AG04450 (cell line): ENCODE results near the gene CNOT6. TPM values are rescaled to one million over a fixed set of nuclear protein-coding genes. Genes with fewer than 3 reads are reported as not detected.

Source experiments
- CTCF ChIA-PET: fragments of 300-600, 350-600 bp; formaldehyde crosslinking; extraction: SDS; loops from one replicate; lab custom pipeline; 2022; ENCODE audit warnings: antibody characterized with exemption, inconsistent platforms; lab: Charles Lee
- POLR2A ChIA-PET: fragments of 350-600 bp; formaldehyde crosslinking; extraction: SDS; loops from one replicate; lab custom pipeline; 2021; ENCODE audit warnings: antibody characterized with exemption, inconsistent platforms; lab: Yijun Ruan, JAX
- DNase-seq: peaks from one replicate; pipeline ENCODE4 v3.0.0-alpha.2; 2011; ENCODE audit warnings: low read depth, low spot score
- H3K27ac ChIP-seq: one replicate; pipeline ENCODE4 v1.5.1; 2012; ENCODE audit warnings: low read depth, low read length, control low read depth
- H3K27me3 ChIP-seq: one replicate; pipeline ENCODE4 v1.6.0; 2012; ENCODE audit warnings: low read length; ENCODE audit not compliant: control insufficient read depth, insufficient read depth
- H3K4me3 ChIP-seq: 2 replicates; pipeline ENCODE4 v1.5.1; 2011; ENCODE audit warnings: mild to moderate bottlenecking, low read depth, low read length, control low read depth
- H3K9me3 ChIP-seq: 2 replicates; pipeline ENCODE4 v1.5.1; 2012; ENCODE audit warnings: low read length; ENCODE audit not compliant: control insufficient read depth, insufficient read depth
- polyA plus RNA-seq: library from polyadenylated mRNA; depleted of rRNA; stranded (reverse); fragments of >200 nt; gene quantifications from 2 replicates; pipeline ENCODE4 v1.2.3, GENCODE V29; 2011
- TF ChIP-seq, protein P1 (sequence below): IDR thresholded peaks from 2 replicates; pipeline ENCODE4 v1.5.1; 2011; ENCODE audit warnings: low read depth, low read length, control low read depth, inconsistent platforms

Gene CNOT6
- polyA plus RNA-seq, 1 experiment = 21.5 TPM

DNA sequence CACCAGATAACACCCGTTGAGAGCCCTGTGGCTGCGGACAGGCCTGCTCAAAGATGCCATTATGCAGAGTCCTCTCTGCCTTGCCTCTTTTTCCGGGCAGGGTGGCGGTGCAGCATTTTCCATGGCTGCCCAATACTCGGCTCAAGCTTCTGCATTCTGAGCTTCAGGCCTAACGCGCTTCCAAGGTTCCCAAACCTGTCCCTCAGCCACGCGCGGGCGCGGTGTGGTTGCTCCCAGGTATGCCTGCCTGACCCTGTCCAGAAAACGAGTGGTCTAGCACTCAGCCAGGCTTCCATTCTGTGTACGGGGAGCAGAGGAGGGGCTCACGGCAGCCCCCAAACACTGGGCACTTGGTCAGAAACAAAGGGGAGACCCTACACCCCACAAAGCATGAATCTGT is 27.9 kb upstream of the CNOT6 start:
- no peak for DNase-seq
- POLR2A ChIA-PET = no interaction called here
- TF ChIP-seq, protein P1, sequence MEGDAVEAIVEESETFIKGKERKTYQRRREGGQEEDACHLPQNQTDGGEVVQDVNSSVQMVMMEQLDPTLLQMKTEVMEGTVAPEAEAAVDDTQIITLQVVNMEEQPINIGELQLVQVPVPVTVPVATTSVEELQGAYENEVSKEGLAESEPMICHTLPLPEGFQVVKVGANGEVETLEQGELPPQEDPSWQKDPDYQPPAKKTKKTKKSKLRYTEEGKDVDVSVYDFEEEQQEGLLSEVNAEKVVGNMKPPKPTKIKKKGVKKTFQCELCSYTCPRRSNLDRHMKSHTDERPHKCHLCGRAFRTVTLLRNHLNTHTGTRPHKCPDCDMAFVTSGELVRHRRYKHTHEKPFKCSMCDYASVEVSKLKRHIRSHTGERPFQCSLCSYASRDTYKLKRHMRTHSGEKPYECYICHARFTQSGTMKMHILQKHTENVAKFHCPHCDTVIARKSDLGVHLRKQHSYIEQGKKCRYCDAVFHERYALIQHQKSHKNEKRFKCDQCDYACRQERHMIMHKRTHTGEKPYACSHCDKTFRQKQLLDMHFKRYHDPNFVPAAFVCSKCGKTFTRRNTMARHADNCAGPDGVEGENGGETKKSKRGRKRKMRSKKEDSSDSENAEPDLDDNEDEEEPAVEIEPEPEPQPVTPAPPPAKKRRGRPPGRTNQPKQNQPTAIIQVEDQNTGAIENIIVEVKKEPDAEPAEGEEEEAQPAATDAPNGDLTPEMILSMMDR = no peak

DNA sequence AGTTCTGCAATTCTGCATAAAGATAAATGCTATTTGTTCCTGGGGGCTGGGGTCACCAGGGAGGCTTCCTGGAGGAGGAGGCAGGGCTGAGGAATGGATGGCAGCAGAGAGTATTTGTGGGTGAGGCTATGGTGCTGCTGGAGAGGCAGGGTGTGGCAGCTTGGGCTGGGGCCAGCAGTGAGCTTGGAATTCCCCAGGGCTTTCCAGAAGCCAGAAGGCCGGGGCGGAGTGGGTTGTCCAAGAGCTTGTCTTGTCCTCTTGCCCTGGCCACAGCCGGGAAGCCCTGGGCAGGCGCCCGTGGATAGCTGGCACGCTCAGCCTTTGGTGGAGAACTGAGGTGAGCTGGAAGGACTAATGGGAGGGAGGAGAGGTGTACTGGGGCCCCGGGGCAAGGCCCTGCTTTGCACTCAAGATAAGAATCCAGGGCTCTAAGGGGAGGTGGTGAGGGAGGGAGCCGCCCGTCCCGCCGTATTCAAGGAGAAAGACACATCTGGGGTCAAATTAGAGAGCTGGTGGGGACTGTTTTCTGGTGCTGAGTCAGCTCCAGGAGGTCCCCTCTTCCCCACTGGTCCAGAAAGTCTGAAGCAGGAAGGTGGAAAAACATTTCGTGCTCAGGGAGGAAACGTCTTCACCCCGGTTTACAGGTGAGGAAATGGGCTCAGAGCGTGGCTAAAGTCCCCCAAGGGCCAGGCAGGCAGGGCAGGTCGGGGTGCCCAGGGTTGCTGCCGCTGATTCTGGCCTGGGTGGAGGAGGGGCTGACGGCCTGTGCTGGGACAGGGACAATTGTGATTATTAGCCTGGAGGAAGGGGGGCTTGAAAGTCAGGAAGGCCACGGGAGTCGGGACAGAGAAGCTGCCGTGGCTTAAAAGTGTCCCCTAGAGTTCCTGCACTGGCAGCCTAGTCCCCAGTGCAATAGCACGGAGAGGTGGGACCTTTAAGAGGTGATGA is 26.9 kb upstream of the CNOT6 start:
- ChIA-PET POLR2A (no interaction called here), CTCF (interaction anchor here (0.6 to 8.3 kb wide), 2 partner anchors 173 to 357 kb away, joined by 3 to 160 read pairs; partner anchors contain the start of gene MAPK9)
- H3K27me3 ChIP-seq = peaks cover 15% of the 10 kb centered on the region
- no peak overlapping the region for H3K27ac ChIP-seq
- no peak overlapping the region for H3K4me3 ChIP-seq
- TF ChIP-seq, protein P1 = no peak
- DNase-seq = no peak
- H3K9me3 ChIP-seq = peaks cover 14% of the 10 kb centered on the region

More for the DNA sequence above, 27.9 kb upstream of the CNOT6 start:
- Histone ChIP-seq H3K9me3 (peaks cover 18% of the 10 kb centered on the region), H3K27ac (no peak overlapping the region), H3K27me3 (peaks cover 10% of the 10 kb centered on the region), H3K4me3 (no peak overlapping the region)
- CTCF ChIA-PET = interaction anchor here (1.1 to 8.3 kb wide), 2 partner anchors 172 to 173 kb away, joined by 3 to 160 read pairs; partner anchors contain the start of gene MAPK9

DNA sequence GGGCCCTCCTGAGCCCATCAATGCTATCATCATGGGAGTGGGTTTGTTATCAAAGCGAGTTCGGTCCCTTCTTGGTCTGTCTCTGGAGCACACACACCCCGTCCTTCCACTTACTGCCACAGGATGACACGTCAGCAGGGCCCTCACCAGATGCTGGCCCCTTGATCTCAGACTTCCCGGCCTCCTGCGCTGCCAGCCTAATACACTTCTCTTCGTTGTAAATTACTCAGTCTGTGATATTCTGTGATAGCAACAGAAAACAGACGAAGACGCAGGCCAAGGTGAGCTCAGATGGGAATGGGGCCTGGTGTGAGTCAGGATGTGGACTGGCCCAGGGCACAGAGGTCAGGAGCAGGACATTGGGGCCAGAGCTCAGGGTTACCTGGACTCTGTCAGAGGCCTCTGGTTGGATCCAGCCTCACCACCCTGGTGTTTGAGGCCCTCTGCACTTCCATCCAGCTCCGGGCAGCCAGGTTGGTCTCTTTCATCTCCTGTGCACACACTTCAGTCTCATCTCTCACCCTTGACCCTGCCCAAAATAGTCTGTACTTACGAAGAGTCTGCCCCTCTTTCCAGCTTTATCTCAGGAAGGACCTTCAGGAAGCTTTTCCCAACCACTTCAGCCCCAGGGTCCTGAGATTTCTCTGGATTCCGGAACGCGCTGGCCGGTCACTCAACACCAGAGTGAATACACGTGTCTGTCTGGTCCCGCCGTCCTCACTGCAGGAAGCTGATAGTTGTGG is 26.0 kb upstream of the CNOT6 start:
- CTCF ChIA-PET = interaction anchor here (0.6 to 8.3 kb wide), 2 partner anchors 174 to 358 kb away, joined by 3 to 160 read pairs; partner anchors contain the start of gene MAPK9
- TF ChIP-seq, protein P1 = no peak
- Histone ChIP-seq H3K27ac (no peak overlapping the region), H3K4me3 (no peak overlapping the region), H3K27me3 (peaks cover 15% of the 10 kb centered on the region), H3K9me3 (peaks cover 13% of the 10 kb centered on the region)
- POLR2A ChIA-PET = no interaction called here
- no peak for DNase-seq

DNA sequence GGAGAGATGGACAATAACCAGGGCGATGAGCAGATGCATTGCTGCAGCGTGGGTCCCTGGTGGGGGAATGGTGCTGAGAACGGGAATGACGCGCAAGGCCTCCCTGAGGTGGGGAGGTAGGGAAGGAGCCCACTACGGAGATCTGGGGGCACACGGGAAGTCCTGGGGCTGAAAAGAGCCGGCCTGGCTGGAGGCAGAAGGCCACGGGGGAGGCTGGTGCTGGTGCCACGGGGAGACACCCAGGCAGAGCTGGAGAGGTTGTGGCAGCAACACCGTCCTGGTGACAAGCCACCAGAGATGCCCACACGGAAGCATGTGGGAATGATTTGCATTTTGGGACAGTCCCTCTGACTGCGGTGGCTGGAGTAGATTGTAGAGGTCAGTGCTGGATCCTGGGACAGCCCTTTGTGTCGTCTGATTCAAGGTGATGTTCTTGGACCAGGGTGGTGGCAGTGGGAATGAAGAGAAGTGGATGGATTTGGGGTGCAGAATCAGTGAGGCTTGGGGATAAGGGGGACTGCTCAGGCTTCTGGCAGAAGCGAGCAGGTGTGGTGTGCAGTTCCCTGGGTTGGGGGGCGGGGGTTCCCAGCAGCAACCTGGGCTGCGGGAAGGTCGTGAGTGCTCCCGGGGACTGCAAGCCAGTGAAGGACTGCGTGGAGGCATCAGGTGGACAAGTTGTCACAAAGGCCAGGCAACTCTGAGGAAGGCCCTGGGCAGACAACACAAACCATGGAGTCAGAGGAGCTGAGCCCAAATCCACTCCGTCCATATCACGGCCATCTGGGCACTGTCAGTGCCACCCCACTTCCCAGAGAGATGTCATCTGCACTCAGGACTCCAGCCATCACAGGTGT is 25.2 kb upstream of the CNOT6 start:
- no peak for DNase-seq
- ChIA-PET POLR2A (no interaction called here), CTCF (interaction anchor here (0.5 to 8.3 kb wide), 3 partner anchors 37 to 261 kb away, joined by 3 to 160 read pairs (median 3); partner anchors contain the start of gene MAPK9)
- Histone ChIP-seq H3K4me3 (no peak overlapping the region), H3K27me3 (peaks cover 15% of the 10 kb centered on the region), H3K9me3 (peaks cover 6% of the 10 kb centered on the region; the same call in 1 of the 2 replicates), H3K27ac (no peak overlapping the region)
- TF ChIP-seq, protein P1 = no peak
